ENCODE data around the gene RRAS. TPM values are rescaled to one million over a fixed set of nuclear protein-coding genes. Genes with fewer than 3 reads are reported as not detected.

RRAS gene
- total RNA-seq, 1 experiment from 2014 or later = 55.9 TPM

DNA sequence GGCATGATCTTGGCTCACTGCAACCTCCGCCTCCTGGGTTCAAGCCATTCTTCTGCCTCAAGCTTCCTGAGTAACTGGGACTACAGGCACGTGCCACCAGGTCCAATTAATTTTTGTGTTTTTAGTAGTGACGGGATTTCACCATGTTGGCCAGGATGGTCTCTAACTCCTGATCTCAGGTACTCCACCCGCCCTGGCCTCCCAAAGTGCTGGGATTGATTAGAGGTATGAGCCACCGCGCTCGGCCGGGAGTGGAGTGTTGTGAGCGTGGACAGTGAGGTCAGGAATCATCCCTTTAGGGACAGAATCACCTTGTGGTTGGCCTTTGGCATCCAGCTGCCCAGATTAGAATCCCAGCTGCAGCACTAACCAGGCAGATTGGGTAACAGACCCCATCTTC, 10.3 kb downstream of the RRAS start (continued):
- TF ChIP-seq, protein P1, sequence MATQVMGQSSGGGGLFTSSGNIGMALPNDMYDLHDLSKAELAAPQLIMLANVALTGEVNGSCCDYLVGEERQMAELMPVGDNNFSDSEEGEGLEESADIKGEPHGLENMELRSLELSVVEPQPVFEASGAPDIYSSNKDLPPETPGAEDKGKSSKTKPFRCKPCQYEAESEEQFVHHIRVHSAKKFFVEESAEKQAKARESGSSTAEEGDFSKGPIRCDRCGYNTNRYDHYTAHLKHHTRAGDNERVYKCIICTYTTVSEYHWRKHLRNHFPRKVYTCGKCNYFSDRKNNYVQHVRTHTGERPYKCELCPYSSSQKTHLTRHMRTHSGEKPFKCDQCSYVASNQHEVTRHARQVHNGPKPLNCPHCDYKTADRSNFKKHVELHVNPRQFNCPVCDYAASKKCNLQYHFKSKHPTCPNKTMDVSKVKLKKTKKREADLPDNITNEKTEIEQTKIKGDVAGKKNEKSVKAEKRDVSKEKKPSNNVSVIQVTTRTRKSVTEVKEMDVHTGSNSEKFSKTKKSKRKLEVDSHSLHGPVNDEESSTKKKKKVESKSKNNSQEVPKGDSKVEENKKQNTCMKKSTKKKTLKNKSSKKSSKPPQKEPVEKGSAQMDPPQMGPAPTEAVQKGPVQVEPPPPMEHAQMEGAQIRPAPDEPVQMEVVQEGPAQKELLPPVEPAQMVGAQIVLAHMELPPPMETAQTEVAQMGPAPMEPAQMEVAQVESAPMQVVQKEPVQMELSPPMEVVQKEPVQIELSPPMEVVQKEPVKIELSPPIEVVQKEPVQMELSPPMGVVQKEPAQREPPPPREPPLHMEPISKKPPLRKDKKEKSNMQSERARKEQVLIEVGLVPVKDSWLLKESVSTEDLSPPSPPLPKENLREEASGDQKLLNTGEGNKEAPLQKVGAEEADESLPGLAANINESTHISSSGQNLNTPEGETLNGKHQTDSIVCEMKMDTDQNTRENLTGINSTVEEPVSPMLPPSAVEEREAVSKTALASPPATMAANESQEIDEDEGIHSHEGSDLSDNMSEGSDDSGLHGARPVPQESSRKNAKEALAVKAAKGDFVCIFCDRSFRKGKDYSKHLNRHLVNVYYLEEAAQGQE (IDR thresholded peaks at IDR 0.05; ENCODE audit: low read depth) = no peak

DNA sequence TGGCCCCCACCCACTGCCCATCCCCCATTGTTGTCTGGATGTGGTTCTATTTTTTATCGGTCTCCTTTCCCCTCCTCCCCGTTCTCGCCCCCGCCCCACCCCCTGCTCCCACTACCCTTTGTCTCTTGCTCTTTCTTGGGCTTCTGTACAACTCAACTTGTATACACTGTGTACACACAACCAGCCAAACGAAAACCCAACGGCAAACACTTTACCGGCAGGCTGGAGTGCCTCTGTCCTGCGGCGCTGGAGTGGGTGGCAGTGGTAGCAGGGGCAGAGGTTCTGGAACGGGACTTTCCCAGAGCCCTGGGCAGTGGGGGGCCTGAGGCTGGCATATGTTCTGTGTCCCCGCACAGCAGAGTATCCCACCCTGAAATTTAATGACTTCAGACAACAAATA, 13.7 kb downstream of the RRAS start:
- Histone ChIP-seq H3K9ac (ENCODE audit: low read length) (no peak overlapping the region), H3K4me2 (ENCODE audit: low read length) (no peak overlapping the region), H4K20me1 (ENCODE audit: insufficient read depth) (no peaks in the 10 kb centered on the region), H3K27me3 (ENCODE audit: insufficient read depth, low read length) (no peaks in the 10 kb centered on the region), H3K4me1 (ENCODE audit: control insufficient read depth in 1 of 2, insufficient read depth in 2 of 2, low read length in 2 of 2) (no peaks in the 10 kb centered on the region), H2AFZ (ENCODE audit: low read depth, low read length, poor library complexity, severe bottlenecking) (no peak overlapping the region), H3K9me2 (ENCODE audit: insufficient read depth) (no peaks in the 10 kb centered on the region), H3K79me2 (ENCODE audit: insufficient read depth, low read length) (no peaks in the 10 kb centered on the region), H3K27ac (ENCODE audit: low read depth, low read length) (no peak overlapping the region), H3K4me3 (replicated peaks in 1 of 2; ENCODE audit: low read depth in 1 of 2, low read length in 2 of 2) (no peak overlapping the region), H3K36me3 (ENCODE audit: control insufficient read depth in 1 of 2, insufficient read depth in 2 of 2, low read length in 2 of 2) (peaks cover 0 to 9% of the 10 kb centered on the region in 2 experiments; a peak in 1 of 4 replicates), H3K9me3 (ENCODE audit: control insufficient read depth in 1 of 2, insufficient read depth in 1 of 2, low read depth in 1 of 2, low read length in 2 of 2) (no peaks in the 10 kb centered on the region)
- no peak for DNase-seq (ENCODE audit: low read depth, low spot score)
- no TSS peak for BruUV-seq (replicated peaks)
- no peak for ATAC-seq
- CTCF ChIA-PET = no interaction called here
- TF ChIP-seq EZH2 (IDR thresholded peaks at IDR 0.05) (no peak), EGR1 (IDR thresholded peaks at IDR 0.05; ENCODE audit: low read depth) (no peak)
- TF ChIP-seq, protein P2, sequence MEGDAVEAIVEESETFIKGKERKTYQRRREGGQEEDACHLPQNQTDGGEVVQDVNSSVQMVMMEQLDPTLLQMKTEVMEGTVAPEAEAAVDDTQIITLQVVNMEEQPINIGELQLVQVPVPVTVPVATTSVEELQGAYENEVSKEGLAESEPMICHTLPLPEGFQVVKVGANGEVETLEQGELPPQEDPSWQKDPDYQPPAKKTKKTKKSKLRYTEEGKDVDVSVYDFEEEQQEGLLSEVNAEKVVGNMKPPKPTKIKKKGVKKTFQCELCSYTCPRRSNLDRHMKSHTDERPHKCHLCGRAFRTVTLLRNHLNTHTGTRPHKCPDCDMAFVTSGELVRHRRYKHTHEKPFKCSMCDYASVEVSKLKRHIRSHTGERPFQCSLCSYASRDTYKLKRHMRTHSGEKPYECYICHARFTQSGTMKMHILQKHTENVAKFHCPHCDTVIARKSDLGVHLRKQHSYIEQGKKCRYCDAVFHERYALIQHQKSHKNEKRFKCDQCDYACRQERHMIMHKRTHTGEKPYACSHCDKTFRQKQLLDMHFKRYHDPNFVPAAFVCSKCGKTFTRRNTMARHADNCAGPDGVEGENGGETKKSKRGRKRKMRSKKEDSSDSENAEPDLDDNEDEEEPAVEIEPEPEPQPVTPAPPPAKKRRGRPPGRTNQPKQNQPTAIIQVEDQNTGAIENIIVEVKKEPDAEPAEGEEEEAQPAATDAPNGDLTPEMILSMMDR (IDR thresholded peaks at IDR 0.05 in 2 of 3, conservative IDR thresholded peaks at IDR 0.05 in 1 of 3; ENCODE audit: borderline replicate concordance in 1 of 3, insufficient read depth in 1 of 3, low read depth in 2 of 3, low read length in 2 of 3) = no peak
- POLR2A ChIA-PET = no interaction called here
- intact Hi-C loops (cut with micrococcal nuclease) = no loop called here
- RAD21 ChIA-PET (ENCODE audit: low non-redundant PET in 1 of 2, low total read pairs in 2 of 2, uncharacterized antibody in 2 of 2, unreplicated experiment in 2 of 2) = no interaction called here

Data from HCT116 (cell line).